GM18520 (cell line): ENCODE measurements around the gene OR2A25.

Source experiments
- ATAC-seq: cut with Tn5 transposase; IDR thresholded peaks from one replicate; pipeline ENCODE4 v1.9.1; 2021; ENCODE audit not compliant: unreplicated experiment

OR2A25 gene

DNA sequence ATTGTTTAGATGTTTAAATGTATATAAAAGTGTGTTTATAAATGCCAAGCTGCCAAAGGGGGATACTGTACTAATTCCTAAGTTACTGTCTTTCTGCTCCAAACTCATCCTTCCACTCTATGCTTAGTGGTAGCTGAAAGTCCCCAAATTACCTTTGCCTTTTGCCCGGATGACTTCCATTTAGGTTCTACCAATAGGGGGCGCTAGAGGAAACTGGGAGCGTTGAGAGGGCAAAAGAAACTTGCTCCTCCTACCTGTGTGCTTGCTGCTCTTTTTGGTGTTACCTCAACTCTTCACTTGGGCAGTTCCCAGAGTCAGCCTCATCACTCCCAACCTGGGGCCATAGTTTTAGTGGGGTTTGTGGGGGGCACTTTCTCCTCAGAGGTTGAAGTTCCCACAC lies 5.9 kb upstream of the OR2A25 start:
- ATAC-seq, result no peak

- ATAC-seq, result no peak
These were observed 342 bp downstream of the OR2A25 start for GRCh38 chr7:144069953-144070352.

GRCh38 chr7:144074374-144074773 lies 4.8 kb downstream of the OR2A25 start:
- ATAC-seq, result no peak

DNA sequence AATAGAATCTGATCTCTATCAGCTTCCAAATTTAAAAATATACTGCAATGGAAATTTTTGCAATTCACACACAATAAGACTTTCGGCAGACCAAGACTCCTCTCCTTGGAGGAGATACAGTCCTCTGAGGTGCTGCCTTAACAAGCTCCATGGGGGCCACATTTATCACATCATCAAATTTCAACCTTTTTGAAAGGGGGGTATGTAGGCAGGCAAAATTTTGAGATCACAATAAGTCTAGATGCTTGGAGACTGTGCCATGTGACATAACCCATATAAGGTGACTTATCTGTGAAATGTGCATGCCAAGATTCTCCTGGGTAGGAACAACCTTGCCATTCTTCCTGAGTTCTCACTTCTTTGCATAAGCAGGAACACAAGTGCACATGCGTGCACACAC lies 16.4 kb downstream of the OR2A25 start, which contains the start of gene OR2A12:
Gene OR2A12, plus strand, starts transcription at position 301 of the 400 bp plus-strand sequence. CDS start 8,830 bp downstream, outside the sequence.
- no peak for ATAC-seq

- ATAC-seq, result no peak
These were observed 17.1 kb downstream of the OR2A25 start for GRCh38 chr7:144086730-144087129.

DNA sequence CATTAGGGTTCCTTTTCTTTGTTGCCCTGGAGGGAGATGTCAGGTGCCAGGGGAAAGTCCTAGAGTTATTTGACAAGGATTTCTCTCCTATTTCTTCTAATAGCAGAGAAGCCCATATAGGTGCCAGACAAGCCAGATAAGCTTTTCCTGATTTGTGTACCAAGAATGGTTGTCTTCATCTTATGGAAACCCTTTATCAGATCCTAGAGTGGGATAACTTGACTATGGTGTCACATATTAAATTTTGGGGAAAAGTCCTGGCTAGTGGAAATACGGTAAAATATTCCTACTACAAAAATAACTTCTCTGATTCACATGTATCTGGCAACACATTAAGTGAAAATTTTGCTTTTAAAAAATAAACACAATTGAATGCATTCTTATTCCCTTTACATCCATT lies 17.6 kb downstream of the OR2A25 start:
- ATAC-seq, result no peak

DNA sequence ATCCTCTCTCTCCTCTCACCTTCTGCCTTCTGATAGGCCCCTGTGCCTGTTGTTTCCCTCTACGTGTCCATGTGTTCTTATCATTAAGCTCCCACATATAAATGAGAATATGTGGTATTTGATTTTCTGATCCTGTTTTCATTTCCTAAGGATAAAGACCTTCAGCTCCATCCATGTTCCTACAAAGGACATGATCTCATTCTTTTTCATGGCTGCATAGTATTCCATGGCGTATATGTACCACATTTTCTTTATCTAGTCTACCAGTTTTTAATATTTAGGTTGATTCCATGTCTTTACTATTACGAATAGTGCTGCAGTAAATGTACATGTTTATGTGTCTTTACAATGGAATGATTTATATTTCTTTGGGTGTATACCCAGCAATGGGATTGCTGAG lies 21.1 kb downstream of the OR2A25 start:
- no peak for ATAC-seq

GRCh38 chr7:144098776-144099175 lies 29.2 kb downstream of the OR2A25 start:
- no peak for ATAC-seq

DNA sequence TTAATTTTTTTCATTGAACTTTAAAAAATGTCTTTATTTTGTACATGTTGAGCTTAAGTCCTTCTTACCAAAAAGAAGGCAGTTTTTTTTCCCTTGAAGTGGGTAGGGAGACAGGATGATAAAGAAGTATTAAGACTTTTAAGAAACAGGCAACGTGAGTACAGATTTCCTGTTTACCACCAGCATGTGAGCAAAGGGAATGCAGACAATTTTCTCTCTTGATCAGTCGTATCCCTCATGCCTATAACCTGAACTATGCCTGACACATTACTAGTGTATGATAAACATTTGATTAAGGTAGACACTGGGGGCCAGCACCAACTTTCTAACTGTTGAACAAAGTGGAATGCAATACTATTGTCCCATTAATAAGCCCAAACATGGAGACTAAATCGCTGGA lies 31.0 kb downstream of the OR2A25 start:
- ATAC-seq, result no peak

DNA sequence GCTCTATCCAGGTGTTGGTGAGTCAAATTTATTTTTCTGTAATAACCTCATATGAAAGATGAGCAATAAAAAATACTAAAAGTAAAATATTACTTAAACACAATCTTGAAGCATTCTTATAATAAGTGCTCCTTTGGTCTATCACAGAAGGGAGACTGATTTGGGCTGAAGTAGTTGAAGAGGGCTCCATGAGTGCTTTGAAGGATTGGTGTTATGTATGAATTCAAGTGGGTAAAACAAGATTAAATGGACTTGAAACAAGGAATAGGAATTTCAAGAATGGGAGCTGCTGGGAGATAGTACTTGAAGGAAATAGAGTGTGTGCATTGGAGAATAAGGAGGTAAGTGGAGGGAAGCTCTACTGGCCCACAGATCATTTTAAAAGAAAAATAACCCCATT lies 32.4 kb downstream of the OR2A25 start:
- no peak for ATAC-seq

- no peak for ATAC-seq
These were observed 35.6 kb downstream of the OR2A25 start for GRCh38 chr7:144105211-144105610.

DNA sequence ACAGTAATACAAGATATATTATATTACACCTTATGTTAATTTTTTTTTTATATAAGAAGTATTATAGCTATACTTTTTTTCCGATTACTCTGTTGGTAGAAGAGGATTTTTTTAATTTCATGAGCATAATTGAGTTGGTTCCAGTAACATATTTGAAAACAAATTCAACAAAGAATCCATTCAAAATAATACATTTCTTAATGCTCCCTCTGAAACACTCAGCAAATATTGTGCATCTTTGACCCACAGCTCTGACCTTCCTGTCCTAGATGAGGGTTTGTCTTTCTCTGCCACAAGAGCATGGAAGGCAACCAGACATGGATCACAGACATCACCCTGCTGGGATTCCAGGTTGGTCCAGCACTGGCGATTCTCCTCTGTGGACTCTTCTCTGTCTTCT lies 39.7 kb downstream of the OR2A25 start, which contains the start of gene OR2A2:
Gene OR2A2, plus strand, starts transcription at position 301 of the 400 bp plus-strand sequence. Its CDS starts 0 bp downstream, at position 301.
- ATAC-seq, result no peak

DNA sequence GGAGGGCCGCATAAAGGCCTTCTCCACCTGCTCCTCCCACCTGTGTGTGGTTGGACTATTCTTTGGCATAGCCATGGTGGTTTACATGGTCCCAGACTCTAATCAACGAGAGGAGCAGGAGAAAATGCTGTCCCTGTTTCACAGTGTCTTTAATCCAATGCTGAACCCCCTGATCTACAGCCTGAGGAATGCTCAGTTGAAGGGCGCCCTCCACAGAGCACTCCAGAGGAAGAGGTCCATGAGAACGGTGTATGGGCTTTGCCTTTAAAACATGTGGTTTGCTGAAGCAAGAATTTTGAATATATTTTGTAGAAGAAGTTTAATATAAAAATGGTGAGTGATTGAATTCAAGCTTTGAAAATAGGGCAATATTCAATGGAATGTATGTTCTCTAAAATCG lies 40.7 kb downstream of the OR2A25 start:
- ATAC-seq, result no peak

- no peak for ATAC-seq
These were observed 44.0 kb downstream of the OR2A25 start for GRCh38 chr7:144113651-144114050.

DNA sequence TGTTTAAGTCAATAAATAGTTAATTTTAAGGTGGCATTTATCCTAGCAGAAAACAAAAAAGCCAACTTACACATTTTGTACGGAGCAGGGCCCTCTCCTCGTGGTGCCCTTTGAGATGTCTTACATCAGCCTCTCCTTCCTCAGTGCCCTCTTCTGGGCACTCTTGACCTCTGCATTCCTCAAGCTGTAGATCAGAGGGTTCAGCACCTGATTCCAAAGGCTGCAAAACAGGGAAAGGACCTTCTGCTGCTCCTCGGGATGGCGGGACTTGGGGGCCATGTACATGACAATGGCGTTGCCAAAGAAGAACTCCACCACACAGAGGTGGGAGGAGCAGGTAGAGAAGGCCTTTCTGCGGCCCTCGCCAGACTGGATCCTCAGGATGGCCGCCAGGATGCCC lies 48.7 kb downstream of the OR2A25 start:
- no peak for ATAC-seq

GRCh38 chr7:144122876-144123275 lies 53.3 kb downstream of the OR2A25 start, which contains the start of gene OR2A14:
Gene OR2A14, plus strand, starts transcription at chr7:144123176. Its CDS starts 5,937 bp downstream, at chr7:144129113.
- no peak for ATAC-seq
